GM21390 (cell line): ENCODE results near the gene SLC2A6.

ENCODE experiments used
- ATAC-seq: cut with Tn5 transposase; IDR thresholded peaks from one replicate; pipeline ENCODE4 v1.9.1; 2021; ENCODE audit not compliant: unreplicated experiment

SLC2A6 gene

DNA sequence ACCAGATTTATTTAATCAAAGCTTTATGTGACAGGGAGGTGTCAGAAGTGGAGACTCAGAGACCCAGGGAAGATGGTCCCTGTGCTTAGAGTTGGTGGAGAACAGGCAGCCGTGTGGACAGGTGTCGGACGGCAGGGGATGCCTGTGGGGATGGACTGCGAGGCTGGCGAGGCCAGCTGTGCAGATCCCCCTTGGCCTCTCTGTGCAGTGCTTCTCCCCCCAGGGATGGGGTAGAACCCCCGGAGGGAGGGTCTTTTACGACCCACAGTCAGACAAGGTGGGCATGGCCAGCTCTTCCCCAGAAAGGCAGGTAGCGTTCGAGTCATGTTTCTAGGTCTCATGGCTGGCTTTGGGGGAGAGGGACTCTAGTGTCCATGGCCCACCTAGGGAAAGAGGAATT lies 4.7 kb upstream of the SLC2A6 start:
- ATAC-seq = no peak

DNA sequence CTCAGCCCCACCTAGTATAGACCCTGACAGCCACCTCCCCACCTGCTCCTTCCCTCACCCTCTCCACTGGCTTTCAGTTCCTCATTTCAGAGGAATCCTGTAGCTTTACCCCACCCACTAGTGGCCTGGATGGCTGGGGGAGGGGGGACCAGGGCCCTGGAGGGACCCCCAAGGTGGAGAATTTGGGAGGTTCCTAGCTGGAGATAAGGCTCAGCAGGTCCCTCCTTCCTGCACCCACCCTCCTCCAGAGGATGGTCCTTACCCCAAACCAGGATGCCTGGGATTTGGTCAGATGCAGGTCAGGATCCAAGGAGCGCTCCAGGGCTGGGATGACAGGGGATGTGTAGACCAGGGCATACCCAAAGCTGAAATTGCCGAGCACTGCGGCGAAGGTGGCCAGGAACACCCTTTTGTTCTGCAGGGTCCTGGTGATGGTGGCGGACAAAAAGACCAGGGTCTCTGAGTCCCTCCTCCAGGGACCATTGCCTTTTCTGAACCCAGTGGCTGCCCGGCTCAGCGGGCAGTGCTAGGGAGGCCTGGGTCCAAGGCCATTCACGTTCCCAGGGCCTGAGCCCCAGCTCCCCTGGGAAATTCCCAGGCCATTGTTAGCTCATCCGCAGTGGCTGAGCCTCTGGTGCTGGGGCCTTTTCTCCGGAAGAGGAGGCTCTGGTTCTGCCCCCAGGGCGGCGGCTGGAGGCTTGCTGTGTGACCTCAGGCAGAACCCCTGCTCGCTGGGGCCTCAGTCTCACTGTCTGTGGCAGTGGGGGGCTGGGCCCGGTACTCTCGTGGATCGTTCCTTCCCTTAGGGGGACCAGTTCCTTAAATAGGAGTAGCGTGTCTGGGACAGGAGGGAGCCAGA lies 678 bp downstream of the SLC2A6 start:
- peak; percentile 43 for ATAC-seq

DNA sequence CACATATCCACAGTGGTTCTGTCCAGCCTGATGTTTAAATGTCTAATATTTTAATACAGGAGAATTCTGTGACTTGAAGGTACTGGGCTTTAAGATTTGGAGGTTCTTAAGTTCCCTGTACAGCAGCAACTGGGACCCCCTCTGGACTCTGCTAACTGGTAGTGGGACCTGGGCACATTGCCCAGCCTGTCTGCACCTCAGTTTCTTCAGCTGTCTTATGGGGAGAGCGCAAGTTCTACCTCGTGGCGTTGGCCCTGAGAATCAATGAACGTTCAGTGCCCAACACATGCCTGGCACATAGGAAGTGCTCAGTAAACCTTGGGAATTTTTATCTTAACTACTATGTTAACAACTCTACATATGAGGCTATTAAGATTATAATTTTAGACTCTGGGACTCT lies 1.4 kb downstream of the SLC2A6 start:
- ATAC-seq = no peak

DNA sequence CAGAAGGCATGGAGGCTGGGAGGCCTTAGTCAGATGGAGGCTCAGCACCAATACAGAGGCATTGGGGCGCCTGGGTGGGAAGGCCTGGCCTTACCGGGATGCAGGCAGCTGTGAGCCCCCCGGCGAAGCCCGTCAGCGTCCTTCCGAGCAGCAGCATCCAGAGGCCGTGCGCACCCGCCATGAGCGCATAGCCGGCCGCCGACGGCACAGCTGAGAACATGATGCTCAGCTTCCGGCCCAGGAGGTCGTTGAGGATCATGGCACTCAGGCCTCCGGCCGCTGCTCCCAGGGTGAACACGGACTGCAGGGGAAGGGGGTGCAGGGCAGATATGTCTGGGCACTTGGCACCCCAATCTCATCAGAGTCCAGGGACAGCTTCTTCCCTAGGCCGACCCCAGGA lies 2.0 kb downstream of the SLC2A6 start:
- ATAC-seq = no peak

DNA sequence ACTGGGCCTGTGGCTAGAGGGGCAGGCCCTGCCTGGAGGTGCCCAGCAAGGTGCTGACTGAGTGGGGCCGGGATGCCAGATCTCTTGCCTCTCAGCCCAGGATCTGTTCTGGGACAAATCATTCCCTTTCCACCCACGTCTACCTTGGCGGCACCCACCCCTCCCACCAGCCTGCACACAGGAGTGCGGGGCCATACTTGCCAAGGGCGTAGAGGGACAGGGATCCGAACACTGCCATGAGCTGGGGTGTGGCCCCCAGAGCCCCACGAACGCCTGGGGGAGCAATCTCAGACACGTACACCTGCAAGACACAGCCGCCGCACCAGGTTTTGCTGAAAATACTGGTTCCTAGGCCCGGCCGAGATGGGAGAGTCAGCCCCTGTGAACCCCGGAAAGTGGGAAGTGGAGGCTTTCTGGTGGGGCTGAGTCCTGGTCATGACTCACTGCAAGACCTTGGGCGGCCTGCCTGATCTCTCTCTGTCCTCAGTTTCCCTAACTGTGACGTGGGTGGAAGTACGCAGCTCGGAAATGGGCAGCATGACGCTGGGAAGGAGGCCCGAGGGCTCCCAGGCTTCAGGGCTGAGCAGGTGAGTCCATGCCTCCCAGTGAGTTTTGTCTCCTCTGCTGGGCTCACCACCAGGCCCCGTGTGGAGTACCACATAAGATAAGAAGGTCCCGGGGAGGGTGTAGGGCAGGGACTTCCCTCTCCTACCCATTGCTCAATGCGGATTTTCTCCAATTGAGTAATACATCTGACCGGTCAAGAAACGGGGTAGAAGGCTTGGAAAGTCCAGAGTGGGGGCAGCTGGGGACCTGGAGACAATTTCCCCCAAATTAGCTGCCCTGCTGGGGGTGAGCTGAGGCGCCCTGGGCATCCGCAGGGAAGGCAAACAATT lies 2.6 kb downstream of the SLC2A6 start:
- no peak for ATAC-seq

DNA sequence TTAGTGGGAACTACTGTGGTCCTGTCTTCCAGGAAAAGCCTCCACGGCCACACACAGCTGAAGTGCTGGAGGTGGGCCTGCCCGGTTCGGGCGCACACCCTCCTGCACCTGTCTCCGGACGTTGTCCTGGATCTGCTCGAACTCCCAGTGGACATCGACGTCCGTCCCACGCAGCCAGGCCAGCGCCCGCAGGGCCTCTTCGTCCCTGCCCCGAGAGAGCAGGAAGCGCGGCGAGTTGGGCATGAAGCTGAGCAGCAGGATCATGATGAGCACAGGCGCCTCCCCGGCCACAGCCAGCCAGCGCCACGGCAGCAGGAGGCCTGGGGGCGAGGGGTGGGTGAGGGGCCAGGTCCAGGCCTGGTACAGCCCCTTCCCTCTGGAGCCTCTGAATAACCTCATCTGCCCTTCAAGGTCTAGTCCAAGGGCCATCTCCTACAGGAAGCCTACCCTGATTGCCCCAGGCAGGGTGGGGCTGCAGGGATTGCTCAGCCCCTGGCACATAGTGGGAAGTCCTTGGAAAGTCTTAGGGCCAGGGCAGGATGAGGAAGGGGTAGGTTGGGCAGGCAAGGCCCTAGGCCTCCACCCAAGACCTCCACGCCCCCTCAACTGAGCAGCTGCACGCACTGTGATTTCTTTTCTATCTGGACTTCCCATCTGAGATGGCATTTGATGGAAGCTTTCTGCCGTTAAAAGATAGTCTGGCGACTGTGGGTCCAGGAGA lies 3.4 kb downstream of the SLC2A6 start:
- no peak for ATAC-seq

DNA sequence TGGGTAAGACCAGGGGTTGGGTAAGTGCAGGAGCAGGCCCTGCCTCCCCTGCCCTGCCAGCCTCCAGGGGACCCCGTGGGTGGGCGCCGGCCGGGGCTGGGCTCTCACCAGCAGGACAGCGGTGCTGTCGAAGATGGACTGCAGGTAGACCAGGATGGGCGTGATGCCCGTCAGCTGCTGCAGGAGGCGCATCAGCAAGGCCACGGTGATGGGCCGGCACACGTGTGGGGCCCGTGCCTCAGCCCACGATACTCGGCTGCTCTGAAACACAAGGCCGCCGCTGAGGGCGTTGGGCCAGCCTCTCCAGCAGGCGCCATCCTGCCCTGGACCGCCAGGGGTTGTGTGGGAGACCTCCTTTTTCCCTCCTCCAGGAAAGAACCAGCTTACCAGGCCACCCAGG lies 4.0 kb downstream of the SLC2A6 start:
- ATAC-seq = no peak

DNA sequence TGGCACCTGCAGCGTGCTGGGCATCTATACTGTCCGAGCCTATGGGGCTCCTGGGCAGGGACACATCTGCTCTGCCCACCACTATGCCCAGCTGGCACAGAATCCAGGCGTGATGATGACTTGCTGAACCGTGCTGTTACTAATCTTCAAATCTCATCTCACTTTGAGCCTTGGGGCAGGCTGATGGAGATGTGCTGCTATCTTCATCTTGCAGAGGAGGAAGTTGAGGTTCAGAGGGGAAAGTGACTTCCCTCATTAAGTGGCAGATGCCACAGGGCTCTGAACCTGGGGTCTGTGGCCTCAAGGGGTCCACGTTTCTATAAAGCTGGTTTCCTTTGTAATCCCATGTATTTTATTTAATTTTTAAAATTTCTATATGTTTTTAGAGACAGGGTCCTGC lies 4.7 kb downstream of the SLC2A6 start:
- ATAC-seq = no peak

DNA sequence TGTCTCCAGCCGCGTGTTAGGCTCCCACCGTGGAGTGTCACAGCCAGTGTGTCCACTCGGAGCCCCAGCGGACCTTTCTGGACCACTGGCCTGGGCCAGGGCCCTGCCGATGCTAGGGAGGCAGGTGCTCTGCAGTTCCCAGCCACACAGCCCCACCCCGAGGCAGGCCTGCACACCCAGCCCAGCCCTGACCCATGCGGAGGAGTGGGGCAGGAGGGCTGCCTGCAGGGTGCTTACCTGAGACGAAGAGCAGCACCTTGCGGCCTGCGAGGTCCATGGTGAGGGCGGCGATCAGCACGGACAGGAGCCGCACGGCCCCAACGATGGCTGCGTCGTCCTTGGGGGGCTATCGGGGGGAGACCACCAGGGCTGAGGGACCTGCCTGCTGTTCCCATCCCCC lies 5.2 kb downstream of the SLC2A6 start:
- ATAC-seq = no peak

DNA sequence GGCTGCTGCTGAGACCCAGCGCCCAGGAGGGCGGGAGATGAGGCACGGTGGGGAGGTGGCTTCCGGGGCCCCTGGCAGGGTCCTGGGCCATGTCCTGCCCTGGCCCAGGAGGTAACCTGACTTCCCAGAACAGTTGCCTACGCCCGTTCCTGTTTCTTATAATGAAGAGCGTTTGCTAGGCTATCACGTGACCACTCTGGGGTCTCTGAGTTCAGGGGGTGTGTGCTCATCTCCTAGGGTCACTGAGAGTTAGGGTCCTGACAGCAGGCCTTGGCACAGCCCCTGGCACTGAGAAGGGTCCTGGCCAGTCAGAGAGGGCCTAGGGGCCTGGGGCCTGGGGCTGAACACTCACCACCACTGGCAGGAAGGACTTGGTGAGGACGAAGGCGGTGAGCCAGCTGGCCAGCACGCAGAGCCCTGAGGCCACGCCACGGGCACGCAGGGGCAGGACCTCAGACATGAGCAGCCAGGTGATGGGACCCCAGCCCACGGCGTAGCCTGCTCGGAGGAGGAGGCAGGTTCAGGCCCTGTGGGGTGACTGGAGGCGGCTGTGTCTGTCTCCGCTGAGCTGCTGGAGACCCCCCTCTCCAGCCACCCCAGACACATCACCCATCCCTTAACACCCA lies 6.0 kb downstream of the SLC2A6 start:
- no peak for ATAC-seq

DNA sequence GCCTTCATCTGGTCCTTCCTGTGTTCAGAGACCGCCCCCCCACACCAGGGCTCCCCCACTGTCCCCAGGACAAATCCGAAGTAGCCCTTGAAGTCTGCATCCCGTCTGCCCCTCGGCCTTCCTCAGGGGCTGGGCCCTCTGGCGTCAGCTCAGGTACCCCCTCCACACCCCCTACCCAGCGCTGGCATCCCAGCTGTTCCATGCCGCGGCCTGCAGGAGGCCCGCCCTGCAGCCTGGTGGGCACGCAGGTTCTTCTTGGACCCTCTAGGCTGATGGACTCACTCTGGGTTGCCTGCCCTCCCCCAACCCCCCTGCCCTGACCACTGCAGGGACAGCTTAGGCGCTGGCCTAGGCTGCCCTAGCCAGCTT lies 6.6 kb downstream of the SLC2A6 start:
- ATAC-seq = no peak

DNA sequence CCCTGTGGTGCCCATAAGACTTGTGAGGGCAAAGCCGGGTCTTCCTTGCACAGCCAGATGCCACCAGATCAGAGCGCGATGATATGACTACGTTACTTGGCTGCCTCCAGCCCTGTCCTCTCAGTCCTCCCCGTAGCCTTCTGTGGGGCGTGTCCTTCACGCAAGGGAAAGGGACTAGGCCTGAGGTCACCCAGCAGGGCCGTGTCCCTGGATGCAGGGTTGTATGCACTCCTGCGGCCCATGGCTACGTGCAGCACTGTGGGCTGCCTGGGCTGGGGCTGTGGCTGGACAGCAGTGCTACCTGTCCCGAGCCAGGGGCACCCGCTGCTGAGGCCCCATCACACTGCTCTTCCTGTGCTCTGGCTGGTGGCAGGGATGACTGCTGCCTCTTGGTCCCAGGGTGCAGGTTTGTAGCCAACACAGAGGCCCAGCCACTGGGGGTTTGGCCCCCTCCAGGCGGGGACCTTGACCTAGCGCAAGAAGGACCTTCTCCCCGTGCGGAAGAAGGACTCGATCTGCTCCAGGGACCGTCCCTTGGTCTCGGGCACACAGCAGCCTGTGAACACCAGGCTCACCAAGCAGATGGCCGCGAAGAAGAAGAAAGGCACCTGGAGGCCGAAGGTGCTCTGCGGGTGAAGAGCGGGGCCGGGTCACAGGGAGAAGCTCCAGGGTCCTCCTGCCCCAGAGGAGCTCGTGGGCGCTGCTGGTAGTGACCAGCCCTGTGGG lies 7.2 kb downstream of the SLC2A6 start:
- ATAC-seq = no peak

DNA sequence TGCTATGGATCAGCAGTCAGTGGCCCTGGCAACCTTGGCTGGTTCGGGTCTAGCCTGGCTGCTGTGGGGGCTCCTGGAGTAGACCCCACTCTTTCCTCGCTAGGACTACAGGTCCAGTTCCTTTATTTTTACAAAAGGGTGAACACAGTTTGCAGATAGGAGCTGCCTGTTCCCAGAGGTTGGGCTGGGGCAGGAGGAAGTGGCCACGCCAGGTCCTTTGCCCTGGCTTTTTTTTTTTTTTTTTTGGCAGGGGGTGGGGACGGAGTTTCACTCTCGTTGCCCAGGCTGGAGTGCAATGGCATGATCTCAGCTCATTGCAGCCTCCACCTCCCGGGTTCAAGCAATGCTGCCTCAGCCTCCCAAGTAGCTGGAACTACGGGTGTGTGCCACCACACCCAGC lies 7.9 kb downstream of the SLC2A6 start:
- ATAC-seq = no peak

DNA sequence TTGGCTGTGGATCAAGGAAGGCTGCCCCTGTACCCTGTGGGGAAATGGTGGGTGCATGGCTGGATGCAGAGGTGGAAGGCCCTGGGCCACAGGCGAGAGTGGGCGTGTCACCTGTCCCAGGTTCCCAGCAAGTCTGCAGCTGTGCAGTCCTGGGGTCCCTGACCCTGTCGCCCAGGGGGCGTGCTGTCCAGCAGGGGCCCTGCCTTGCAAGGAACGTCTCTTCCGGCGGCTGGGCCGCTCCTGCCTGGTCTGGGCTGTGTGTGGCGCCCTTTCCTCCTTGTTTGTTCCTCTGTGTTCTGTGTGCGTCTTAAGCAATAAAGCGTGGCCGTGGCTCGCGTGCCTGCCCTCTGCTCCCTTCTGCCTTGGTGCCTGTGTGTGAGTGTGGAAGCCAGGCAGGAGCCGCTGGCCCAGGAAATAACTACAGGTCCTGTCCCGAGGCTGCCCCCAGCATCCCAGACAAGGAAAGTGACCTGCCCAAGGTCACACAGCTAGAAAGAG lies 8.4 kb downstream of the SLC2A6 start:
- no peak for ATAC-seq

DNA sequence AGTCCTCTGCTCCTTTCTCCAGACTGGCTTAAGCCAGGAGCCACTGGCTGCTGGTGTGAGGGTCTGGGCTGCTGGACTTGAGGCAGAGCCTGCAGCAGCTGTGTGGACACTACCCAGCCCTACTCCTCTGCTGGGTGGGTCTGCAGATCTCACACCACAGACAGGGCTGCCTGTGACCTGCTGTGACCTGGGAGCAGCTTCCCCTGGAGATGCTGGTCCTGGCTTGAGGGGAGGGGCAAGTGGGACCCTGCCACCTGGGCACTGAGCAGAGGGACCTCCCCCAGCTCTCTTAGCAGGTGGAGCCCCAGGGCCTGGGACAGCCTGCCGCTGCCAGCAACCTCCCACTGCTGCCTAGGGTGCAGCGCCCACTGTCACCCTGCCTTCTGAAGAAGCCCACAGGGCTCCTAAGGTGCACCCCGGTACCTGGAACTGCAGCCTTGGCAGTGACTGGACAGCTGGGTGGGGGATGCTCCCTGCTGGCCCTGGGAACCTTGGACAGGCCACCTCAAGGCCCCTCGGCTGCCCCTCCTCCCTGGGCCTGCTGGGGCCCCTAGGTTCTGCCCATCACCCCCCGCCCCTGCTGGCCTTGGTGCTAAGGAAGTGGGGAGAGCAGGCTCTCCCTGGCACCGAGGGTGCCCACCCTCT lies 10.0 kb downstream of the SLC2A6 start:
- ATAC-seq = no peak

DNA sequence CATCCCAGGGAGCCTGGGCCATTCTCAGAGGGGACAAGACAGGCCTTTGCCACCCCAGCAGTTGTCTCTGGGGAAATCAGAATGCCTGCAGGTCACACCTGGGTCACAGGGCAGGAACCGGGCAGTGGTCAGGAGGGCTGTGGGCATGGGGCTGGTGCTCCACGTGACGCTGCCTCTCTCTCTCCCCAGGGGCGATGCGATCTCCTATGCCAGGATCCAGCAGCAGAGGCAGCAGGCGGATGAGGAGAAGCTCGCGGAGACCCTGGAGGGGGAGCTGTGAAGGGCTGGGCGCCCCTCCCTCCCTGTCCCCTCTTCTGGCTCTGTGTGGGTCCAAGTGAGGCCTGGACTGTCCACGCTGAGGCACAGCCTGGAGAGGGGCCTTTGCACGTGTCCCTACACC lies 10.5 kb downstream of the SLC2A6 start:
- ATAC-seq = no peak

DNA sequence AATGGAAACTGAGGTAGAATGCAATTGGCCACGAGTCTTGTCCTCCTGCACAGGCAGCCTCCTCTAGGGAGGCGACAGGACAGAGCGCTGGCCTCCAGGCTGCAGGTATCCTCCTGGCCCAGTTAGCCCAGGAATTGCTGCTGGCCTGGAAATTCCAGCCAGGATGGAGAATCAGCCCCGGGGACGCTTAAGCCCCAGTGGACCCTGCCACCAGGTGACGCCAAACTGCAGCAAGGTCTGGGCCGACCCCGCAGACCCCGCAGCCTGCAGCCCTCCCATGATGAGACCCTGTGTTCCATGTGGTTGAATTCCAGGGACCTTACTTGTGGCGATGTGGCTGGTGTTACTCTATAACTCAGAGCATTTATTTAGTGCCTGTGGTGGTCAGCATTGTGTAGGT lies 11.8 kb downstream of the SLC2A6 start:
- no peak for ATAC-seq

DNA sequence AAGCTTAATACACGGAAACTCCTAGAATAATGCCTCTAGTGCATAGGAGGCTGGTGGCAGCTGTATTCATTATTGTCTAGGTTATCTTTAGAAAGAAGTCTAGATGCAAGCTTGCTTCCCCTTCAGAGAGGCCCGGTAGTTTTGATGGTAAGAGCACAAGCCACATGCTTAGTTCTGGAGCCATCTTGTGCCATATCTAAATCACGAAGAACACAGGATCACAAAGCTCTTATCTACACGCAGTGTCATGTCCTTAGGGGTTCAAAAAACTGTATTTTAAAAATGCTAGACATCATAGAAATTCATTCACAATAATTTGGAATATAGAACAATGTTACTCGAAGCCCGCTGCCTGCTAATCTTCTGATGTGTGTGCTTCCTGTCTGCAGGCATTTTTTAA lies 12.9 kb downstream of the SLC2A6 start:
- ATAC-seq = no peak

DNA sequence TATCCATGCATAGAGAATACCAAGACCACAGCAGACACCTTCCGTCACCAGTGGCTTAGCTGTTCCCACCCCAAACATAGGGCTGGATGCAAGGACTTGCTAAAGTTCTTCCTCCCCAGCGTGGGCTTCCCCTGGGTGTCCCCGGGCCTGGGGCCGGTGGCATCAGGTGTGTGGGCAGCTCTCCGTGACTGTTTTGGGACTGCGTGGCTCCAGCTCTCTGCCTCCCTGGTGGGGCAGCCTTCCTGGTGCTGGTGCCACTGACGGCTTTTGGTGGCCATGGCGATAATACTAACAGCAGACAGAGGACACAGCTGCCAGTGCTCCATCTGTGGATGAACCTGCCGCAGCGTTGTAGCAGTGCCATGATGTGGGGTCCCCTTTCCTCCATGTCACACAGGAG lies 14.3 kb downstream of the SLC2A6 start:
- ATAC-seq = no peak
